H54 (cell line): ENCODE measurements around the gene LDLRAD3.

Source experiments
- DNase-seq: peaks from one replicate; pipeline ENCODE4 v3.0.0; 2011; ENCODE audit warnings: low spot score, mixed read lengths; ENCODE audit not compliant: insufficient read length
- FAIRE-seq: peaks from 3 replicates; lab custom pipeline; 2011; peaks lifted over from hg19 to GRCh38; lab: Jason Lieb, UNC
- POLR2A ChIP-seq: IDR thresholded peaks from 2 replicates; pipeline ENCODE4 v1.6.1; 2011; ENCODE audit warnings: low read depth, mild to moderate bottlenecking, low read length

Gene LDLRAD3

DNA sequence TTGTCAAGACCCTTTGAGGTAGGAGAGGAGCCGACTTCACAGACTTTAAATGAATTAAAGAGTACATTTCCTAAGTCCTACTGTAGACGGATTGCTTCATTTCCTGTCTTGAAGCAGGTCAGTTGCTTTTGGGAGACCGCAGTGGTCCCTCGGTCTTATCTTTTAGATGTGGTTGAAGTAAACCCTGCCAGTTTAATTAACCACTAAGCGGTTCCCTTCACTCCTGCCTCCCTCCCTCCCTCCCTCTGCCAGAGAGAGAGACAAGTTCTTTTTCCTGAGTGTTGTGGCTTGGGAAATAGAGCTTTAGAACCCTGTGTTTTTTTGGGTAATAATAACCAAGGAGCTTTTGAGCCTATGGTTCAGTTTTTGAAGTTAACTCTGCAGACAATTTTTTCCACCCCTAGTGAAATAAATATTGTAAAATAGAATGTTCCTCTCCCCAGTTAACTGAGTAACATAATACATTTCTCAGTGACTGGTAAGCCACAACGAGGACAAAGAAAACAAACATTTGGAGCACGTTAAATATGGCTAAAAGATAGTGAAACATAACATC is 147.5 kb downstream of the LDLRAD3 start:
- FAIRE-seq = no peak
- TF ChIP-seq POLR2A = no peak
- DNase-seq = no peak

DNA sequence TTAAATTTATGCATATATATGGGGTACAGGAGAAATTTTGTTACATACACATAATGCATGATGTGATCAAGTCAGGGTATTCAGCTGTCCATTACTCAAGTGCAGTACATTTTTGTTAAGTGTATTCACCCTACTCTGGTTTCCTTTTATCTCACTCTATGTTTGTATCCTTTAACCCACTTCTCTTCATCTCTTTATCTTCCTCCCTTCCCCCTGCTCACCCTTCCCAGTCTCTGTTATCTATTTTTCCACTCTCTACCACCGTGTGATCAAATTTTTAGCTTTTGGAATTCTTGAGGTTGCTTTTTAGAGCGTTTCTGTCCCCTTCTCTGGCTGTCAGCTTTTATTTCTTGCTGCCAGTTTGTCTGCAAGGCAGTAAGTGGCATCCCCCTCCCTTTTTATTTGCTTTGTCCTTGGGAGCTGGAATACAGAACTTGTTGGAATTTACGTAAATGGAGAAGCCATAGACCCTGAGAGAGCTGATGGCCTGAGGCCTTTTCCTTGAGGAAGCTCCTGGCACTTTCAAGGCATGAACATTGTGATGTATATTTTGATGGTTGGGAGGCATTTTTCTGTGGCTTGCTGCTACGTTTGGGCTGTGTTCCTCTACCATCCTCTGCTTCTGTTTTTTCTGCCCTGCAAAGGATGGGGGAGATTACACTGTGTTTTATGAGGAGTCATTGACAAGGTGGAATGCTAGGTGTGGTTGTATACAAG is 148.6 kb downstream of the LDLRAD3 start:
- no peak for TF ChIP-seq POLR2A
- FAIRE-seq (no peak), DNase-seq (no peak)

DNA sequence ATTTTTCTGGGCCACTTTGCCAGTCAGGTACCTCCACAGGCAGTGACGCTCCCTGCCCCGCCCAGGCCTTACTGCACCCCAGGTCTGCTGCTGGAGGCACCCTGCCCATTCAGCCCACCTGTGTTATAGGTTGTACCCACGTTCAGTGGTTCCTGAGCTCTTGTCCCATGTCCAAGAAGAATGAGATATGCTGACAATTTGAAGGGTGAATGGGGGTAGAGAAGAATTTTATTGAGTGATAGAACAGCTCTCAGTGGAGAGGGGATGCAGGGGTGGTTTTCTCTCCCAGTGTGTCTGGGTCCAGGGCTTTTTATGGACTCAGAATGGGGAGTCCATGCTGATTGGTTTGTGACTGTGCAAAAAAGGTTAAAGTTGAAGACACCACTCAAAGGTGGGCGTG is 149.7 kb downstream of the LDLRAD3 start:
- DNase-seq = no peak
- TF ChIP-seq POLR2A = no peak
- no peak for FAIRE-seq

DNA sequence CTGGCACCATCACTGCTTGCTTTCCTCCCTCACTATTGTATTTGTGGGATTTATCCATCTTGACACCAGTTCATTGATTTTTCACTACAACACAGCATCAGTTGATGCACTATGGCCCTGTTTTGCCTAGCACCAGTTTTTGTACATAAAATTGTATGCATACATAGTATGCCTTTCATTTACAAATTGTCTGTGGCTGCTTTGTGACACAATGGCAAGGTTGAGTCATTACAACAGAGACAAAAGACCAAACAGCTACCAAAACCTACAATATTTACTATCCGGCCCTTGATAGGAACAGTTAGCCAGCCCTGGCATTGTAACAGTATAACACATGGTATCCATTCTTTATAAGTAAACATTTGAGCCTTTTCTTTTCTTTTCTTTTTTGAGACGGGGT is 150.3 kb downstream of the LDLRAD3 start:
- no peak for FAIRE-seq
- DNase-seq = no peak
- no peak for TF ChIP-seq POLR2A

DNA sequence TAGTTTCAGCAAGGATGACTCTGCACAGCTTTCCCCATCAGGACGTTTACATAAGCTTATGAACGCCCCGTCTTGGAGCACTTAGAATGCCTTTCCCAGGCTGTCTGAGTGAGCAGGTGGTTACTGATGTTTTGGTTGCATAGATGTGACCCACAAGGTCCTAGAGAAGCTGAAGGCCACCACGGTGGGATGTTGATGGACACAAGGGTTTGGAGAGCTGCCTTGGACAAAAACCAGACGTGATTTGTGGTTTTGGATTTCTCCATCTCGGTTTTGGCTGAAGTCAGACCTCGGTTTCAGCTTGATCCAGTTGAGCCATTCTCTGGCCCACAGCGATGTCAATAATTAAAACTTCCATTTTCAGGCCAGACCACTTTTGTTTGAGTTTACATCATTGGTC is 151.9 kb downstream of the LDLRAD3 start:
- FAIRE-seq (no peak), DNase-seq (no peak)
- no peak for TF ChIP-seq POLR2A

DNA sequence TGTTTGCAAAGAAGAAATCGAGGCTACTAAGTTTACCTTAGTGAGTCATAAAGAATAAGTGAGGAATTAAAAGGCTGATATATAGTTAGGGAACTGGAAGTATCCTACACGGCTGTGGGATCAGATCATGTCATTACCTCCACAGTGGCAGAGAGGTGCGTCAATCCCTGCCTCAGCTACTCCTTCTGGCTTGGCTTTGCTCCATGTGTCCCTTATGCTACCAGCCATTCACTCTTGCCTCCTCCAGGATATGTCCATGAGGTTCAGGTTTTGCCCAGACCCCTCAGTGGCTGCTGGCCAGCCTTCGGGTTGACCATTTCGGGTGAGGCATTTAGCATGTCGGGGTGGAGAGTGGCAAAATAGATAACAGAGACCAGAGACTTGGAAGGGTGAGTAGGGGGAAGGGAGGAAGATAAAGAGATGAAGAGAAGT is 153.4 kb downstream of the LDLRAD3 start:
- no peak for FAIRE-seq
- TF ChIP-seq POLR2A = no peak

DNA sequence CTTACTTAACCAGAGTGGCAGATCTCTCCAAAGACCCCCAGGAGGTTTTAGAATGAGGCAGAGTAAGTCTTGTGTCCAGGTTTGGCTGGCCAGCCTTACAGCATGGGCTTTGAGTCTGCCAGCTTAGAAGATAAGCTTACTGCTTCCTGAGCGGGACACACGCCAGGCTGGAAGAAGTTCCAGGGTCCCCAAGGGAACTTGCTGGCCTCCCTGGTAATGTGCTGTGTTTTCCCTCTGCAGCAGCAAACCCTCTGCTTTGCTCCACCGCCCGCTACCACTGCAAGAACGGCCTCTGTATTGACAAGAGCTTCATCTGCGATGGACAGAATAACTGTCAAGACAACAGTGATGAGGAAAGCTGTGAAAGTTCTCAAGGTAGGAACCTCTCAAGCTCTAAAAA is 154.2 kb downstream of the LDLRAD3 start:
- DNase-seq (no peak), FAIRE-seq (no peak)
- TF ChIP-seq POLR2A = no peak

More for the DNA sequence above, 153.4 kb downstream of the LDLRAD3 start:
- no peak for DNase-seq

DNA sequence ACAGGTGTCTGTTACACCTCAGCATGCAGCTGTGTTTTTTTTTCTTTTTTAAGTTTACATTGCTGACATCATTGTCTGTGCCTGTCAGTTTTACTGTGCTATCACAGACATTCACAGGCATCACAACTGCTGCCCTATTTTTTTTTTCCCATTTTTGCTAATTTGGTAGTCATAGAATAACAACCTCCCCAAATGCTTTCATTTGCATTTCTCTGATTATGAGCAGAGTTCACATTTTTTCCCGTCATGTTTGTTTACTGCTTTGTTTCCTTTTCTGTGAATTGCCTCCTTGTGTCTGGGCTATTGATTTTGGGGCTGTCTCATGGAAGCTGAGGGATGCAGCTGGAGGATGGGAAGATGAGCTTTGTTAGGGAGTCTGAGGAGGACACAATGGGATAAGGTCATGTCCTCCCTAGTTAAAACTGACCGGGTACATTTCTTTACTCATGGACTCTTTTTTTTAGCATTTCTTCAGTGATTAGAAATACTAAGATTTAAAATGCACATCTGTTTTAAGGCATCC is 155.1 kb downstream of the LDLRAD3 start:
- no peak for FAIRE-seq
- no peak for TF ChIP-seq POLR2A
- DNase-seq = no peak

DNA sequence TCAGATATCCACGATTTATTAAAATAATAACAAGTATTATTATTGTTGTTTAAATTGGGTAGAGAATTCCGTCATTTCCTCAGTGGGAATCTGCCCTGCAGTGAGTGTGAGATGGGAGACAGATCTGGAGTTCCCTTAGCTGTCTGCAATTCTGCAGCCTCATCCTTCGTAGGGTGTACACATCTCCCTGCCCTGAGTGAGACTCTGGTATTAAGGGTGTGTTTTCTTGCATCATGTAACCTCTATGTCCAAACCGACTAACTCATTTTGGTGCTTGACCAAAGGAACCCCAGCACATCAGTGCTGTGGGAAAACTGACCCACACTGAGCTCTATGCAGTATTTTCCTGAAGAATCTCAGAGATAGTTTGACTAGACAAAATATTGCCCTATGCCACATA is 157.6 kb downstream of the LDLRAD3 start:
- FAIRE-seq (no peak), DNase-seq (no peak)
- no peak for TF ChIP-seq POLR2A

DNA sequence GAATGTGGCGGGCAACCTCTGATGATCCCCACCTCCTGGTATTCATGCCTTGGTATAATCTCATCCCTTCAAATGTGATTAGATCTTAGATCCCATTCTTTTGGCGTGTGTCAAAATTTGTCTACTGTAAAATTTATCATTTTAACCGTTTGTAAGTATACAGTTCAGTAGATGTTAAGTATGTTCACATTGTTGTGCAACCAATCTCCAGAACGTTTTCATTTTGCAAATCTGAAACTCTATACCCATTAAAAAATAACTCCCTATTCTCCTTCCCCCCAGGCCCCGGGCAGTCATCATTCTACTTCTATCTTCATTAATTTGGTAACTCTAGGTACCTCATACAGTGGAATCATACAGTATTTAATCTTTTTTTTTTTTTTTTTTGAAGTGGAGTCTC is 159.0 kb downstream of the LDLRAD3 start:
- TF ChIP-seq POLR2A = no peak
- FAIRE-seq (no peak), DNase-seq (no peak)

DNA sequence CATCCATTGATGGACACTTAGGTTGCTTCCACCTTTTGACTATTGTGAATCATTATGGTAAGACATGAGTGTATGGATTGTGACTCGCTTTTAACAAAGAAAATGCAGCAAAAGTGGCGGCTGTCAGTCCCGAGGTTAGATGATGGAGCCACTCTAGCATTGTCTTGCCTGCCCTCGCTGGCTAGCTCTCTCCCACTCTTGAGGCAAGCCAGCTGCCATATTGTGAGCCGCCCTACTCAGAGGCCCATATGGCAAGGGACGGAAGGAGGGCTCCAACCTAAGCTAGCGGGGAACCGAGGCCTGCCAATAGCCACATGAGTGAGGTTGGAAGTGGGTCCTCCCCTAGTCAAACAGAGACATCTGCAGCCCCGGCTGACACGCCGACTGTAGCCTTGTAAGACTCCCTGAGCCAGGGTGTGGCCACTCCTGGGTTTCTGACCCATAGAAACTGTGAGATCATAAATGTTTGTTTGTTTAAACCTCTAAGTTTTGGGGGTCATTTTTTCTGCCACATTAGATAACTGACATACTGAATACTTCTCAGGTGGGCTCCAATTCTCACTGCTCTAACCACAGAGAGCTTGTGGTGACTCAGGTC is 160.2 kb downstream of the LDLRAD3 start:
- FAIRE-seq = no peak
- TF ChIP-seq POLR2A = no peak
- DNase-seq = no peak

DNA sequence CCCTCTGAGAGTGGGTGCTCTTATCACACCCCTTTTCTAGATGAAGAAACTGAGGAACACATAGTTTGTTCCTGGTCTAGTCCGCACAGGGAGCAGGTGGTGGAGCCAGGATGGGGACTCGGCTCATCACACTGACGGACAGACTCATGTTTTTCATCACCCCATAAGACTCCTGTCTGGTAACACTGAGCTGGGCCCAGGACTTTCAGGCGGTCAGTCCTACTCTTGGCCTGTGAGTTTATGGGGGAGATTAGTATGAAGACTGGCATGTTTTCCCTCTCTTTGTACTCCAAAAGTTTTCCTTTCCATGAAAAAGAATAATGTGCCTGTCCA is 160.8 kb downstream of the LDLRAD3 start:
- FAIRE-seq = no peak
- TF ChIP-seq POLR2A = no peak
- DNase-seq = no peak

DNA sequence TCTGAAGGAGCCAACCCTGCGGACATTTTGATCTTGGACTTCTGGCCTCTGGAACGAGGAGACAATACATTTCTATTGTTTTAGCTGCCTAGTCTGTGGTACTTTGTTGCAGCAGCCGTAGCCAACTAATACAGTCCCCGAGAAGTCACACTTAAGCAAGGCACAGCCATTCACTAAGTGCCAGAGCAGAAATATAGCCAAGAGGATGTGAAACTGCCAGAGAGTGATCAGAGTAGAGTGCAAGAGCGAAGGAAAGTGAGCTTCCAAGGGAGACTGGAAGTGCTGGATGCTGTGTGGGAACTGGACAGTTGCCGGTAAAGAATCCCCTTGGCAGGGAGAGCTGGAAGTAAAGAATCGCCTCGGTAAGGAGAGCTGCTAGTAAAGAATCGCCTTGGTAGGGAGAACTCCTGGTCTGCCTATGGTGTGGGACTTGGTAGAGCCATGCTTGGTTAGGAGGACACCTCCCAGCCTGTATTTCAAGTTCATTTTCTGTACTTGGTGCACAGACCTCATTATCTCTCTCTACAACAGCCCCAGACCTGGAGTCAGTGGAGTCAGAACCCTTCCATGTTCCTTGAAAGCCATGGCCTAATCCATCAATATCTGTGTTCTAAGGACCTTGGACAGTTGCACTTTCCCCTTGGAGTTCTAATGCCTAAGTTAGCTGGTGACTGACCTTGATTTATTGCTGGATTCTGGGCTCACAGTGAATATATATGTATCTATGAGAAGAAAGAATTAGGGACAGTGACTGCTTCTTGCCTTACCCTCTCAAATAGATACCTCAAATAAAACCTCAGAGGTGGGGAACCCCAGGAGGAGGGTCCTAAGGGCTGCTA is 162.1 kb downstream of the LDLRAD3 start:
- TF ChIP-seq POLR2A = no peak
- DNase-seq (no peak), FAIRE-seq (no peak)

DNA sequence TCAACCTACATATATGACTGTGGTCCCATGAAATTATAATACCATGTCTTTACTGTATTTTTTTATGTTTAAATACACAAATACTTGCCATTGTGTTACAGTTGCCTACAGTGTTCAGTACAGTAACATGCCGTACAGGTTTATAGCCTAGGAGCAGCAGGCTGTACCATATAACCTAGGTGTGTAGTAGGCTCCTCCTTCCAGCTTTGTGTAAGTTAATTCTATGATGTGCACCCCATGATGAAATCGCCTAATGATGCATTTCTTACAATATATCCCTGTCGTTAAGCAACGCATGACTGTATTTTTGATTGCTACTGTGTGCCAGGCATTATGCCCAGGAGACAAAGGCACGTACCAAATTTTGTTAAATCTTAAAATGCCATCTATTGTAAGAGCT is 163.7 kb downstream of the LDLRAD3 start:
- DNase-seq = no peak
- TF ChIP-seq POLR2A = no peak
- FAIRE-seq = no peak
